Right lobe of liver (tissue), 6 donors: ENCODE results near the gene KLHL21. TPM values are rescaled to one million over a fixed set of nuclear protein-coding genes. Genes with fewer than 3 reads are reported as not detected.

Experiments
- ATAC-seq, 4 donors: fragments of 200-7000 bp; cut with Tn5 transposase; one replicate each; pipeline ENCODE4 v1.9.1; 2020; ENCODE audit warnings: mild to moderate bottlenecking in 4 of 4, moderate library complexity in 4 of 4
- DNase-seq, 3 donors: peaks; one replicate each; pipeline ENCODE4 v3.0.0-alpha.2; 2020
- H3K27ac ChIP-seq, 3 donors: fragments of 200-600 bp; one replicate each; pipeline ENCODE4 v1.8.0; 2022
- H3K27me3 ChIP-seq, 2 donors: fragments of 200-600 bp; one replicate each; pipeline ENCODE4 v1.8.0; 2022
- H3K36me3 ChIP-seq, 4 donors: fragments of 200-600 bp; sonication (generic) in 1 of 4; one replicate each; pipeline versions ENCODE4 v1.5.1 to v1.8.0; 2017 to 2022; ENCODE audit warnings: control low read depth in 1 of 4
- H3K4me1 ChIP-seq, 4 donors: fragments of 200-600 bp; sonication (generic) in 1 of 4; one replicate each; pipeline versions ENCODE4 v1.5.1 to v1.8.0; 2017 to 2022; ENCODE audit warnings: control low read depth in 1 of 4
- H3K4me3 ChIP-seq, 3 donors: fragments of 200-600 bp; one replicate each; pipeline ENCODE4 v1.8.0; 2022
- H3K9me3 ChIP-seq, 4 donors: fragments of 200-600 bp; sonication (generic) in 1 of 4; one replicate each; pipeline versions ENCODE4 v1.5.1 to v1.8.0; 2017 to 2022; ENCODE audit warnings: control low read depth in 1 of 4
- POLR2A ChIP-seq: fragments of 450-650 bp; IDR thresholded peaks from one replicate; pipeline ENCODE4 v1.6.1; 2017; ENCODE audit warnings: antibody characterized with exemption, mild to moderate bottlenecking
- WGBS: methylation state at CpG from one replicate; pipeline ENCODE4 v1.1.6; 2018; ENCODE audit warnings: low coverage, low lambda C conversion rate; ENCODE audit not compliant: insufficient coverage; ENCODE audit errors: missing lambda C conversion rate; 5-methylcytosine and 5-hydroxymethylcytosine counted together
- intact Hi-C, 2 donors: fragments of 100-400 bp; cut with DNase I; formaldehyde crosslinking; loops; one replicate each; pipeline versions ENCODE4 v1.11.2 to v1.14.1; 2022
- total RNA-seq, 6 experiments: library from RNA; depleted of rRNA in 2 of 6; stranded (reverse); fragments of >200 nt in 2 of 6; fragmentation: NEBNext Ultra II Directional in 3 of 6; extraction: Animal tissue kit (Norgen Biotek cat#: 25700) in 3 of 6; gene quantifications; one replicate each; pipeline versions ENCODE4 v1.1.0 to v1.2.4, GENCODE V29; 2016 to 2023
- TF ChIP-seq, protein P1 (sequence below), 4 donors: fragments of 200-600 bp in 3 of 4; fragments of 450-650 bp in 1 of 4; IDR thresholded peaks; one replicate each; pipeline versions ENCODE4 v1.5.1 to v1.8.0; 2016 to 2022; ENCODE audit warnings: antibody characterized with exemption in 4 of 4, mild to moderate bottlenecking in 2 of 4
- donor health status: DM: no; HTN: yes; CAD: no.
- donor health status: DM: no; HTN: no; CAD: no.
- donor health status: DM: no; HTN: no; CAD: no.
- donor health status: DM: no; HTN: yes; CAD: no.
- donor health status: DM: no; HTN: yes; CAD: no.

Gene KLHL21
- total RNA-seq, 6 experiments from 2014 or later: 12.1 to 24.6 (median 20.0) TPM

DNA sequence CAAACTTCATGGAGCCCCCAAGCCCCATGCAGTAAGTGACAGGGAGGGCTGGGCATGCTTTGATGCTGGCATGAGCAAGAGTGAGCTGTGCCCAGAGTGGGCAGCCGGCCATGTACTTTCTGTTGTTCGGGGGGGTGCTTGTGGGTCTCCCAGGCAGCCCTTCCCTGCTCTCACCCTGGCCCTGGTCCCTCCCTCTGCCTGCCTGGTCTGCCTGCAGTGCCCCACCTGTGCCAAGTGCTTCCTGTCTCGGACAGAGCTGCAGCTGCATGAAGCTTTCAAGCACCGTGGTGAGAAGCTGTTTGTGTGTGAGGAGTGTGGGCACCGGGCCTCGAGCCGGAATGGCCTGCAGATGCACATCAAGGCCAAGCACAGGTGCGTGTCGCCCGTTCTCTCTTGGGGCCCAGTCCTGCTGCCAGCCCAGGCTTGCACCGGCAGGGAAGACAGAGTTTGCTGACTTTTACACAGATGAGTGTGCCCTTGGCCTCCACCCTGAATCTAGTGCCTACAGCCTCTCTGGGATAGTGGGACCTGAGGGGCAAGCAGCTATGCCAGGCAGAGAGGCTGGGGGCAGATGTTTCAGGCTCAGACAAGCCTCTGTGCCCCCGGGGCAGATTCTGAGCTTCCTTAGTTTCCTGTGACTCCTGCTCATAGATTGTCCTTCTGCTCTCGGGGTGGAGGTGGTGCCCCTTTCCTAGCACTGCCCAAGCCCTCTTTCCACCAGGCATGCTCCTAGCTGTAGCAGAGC, 15.2 kb downstream of the KLHL21 start:
- H3K36me3 ChIP-seq: peaks cover 0 to 39% (median 11%) of the 10 kb centered on the region in 4 donors
- H3K9me3 ChIP-seq: no peaks in the 10 kb centered on the region
- WGBS: 67% methylated on average over 2 of the region's 13 CpGs
- peaks cover 0 to 12% (median 6%) of the 10 kb centered on the region in 4 donors for H3K4me1 ChIP-seq
- ATAC-seq (peak in 3 of 4 donors; percentile 2 to 26 (median 13)), DNase-seq (peak in 1 of 3 donors; percentile 69)
- H3K27ac ChIP-seq: no peak overlapping the region
- no peak overlapping the region for H3K4me3 ChIP-seq
- intact Hi-C loops: no loop called here
- TF ChIP-seq, protein P1, sequence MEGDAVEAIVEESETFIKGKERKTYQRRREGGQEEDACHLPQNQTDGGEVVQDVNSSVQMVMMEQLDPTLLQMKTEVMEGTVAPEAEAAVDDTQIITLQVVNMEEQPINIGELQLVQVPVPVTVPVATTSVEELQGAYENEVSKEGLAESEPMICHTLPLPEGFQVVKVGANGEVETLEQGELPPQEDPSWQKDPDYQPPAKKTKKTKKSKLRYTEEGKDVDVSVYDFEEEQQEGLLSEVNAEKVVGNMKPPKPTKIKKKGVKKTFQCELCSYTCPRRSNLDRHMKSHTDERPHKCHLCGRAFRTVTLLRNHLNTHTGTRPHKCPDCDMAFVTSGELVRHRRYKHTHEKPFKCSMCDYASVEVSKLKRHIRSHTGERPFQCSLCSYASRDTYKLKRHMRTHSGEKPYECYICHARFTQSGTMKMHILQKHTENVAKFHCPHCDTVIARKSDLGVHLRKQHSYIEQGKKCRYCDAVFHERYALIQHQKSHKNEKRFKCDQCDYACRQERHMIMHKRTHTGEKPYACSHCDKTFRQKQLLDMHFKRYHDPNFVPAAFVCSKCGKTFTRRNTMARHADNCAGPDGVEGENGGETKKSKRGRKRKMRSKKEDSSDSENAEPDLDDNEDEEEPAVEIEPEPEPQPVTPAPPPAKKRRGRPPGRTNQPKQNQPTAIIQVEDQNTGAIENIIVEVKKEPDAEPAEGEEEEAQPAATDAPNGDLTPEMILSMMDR (IDR thresholded peaks at IDR 0.05): no peak
- no peak for TF ChIP-seq POLR2A
- H3K27me3 ChIP-seq: no peaks in the 10 kb centered on the region

DNA sequence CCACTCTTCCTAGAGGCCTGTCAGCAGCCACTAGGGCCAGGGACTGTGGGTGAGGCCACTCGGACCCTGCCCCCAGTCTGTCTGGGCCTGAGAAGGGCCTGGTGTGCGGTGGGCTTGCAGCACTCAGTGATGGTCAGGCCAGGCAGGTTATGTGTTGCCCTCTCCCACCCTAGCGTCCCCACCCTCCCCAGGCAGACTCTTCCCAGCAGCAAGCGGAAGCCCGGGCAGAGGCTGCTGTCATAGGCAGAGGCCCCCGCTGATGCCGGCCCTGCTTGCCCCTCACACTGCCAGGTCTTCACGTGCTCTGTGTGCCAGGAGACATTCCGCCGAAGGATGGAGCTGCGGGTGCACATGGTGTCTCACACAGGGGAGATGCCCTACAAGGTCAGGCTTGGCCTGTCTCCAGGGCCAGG, 16.3 kb downstream of the KLHL21 start:
- no CpG with 5 or more reads among the region's 11 CpGs for WGBS
- DNase-seq (no peak), ATAC-seq (no peak)
- H3K27me3 ChIP-seq: no peaks in the 10 kb centered on the region
- H3K27ac ChIP-seq: no peak overlapping the region
- intact Hi-C loops: no loop called here
- no peaks in the 10 kb centered on the region for H3K9me3 ChIP-seq
- H3K4me3 ChIP-seq: no peak overlapping the region
- H3K4me1 ChIP-seq: peaks cover 0 to 21% (median 11%) of the 10 kb centered on the region in 4 donors
- TF ChIP-seq, protein P1 (IDR thresholded peaks at IDR 0.05): no peak
- TF ChIP-seq POLR2A: no peak
- H3K36me3 ChIP-seq: peaks cover 0 to 30% (median 6%) of the 10 kb centered on the region in 4 donors

- no peak overlapping the region for H3K4me3 ChIP-seq
- H3K27me3 ChIP-seq: no peaks in the 10 kb centered on the region
- H3K9me3 ChIP-seq: no peaks in the 10 kb centered on the region
- no peak for DNase-seq
- ATAC-seq: no peak
- H3K36me3 ChIP-seq: peaks cover 0 to 25% (median 5%) of the 10 kb centered on the region in 4 donors
- TF ChIP-seq, protein P1 (IDR thresholded peaks at IDR 0.05): no peak
- TF ChIP-seq POLR2A: no peak
- WGBS: no CpG with 5 or more reads among the region's 7 CpGs
- H3K27ac ChIP-seq: no peak overlapping the region
- peaks cover 0 to 27% (median 15%) of the 10 kb centered on the region in 4 donors for H3K4me1 ChIP-seq
- intact Hi-C loops: no loop called here
Observed at GRCh38 chr1:6585841-6586240, 16.8 kb downstream of the KLHL21 start.

- H3K4me3 ChIP-seq: no peak overlapping the region
- TF ChIP-seq, protein P1 (IDR thresholded peaks at IDR 0.05): no peak
- TF ChIP-seq POLR2A: no peak
- peaks cover 0 to 19% (median 4%) of the 10 kb centered on the region in 4 donors for H3K36me3 ChIP-seq
- H3K9me3 ChIP-seq: no peaks in the 10 kb centered on the region
- DNase-seq: no peak
- no peaks in the 10 kb centered on the region for H3K27me3 ChIP-seq
- WGBS: 100% methylated on average over 2 of the region's 12 CpGs
- H3K27ac ChIP-seq: no peak overlapping the region
- intact Hi-C loops: no loop called here
- H3K4me1 ChIP-seq: peaks cover 0 to 31% (median 17%) of the 10 kb centered on the region in 4 donors
- no peak for ATAC-seq
Observed at GRCh38 chr1:6585081-6585722, 17.5 kb downstream of the KLHL21 start.
